ENCODE results near the gene PTBP3.

Gene PTBP3

DNA sequence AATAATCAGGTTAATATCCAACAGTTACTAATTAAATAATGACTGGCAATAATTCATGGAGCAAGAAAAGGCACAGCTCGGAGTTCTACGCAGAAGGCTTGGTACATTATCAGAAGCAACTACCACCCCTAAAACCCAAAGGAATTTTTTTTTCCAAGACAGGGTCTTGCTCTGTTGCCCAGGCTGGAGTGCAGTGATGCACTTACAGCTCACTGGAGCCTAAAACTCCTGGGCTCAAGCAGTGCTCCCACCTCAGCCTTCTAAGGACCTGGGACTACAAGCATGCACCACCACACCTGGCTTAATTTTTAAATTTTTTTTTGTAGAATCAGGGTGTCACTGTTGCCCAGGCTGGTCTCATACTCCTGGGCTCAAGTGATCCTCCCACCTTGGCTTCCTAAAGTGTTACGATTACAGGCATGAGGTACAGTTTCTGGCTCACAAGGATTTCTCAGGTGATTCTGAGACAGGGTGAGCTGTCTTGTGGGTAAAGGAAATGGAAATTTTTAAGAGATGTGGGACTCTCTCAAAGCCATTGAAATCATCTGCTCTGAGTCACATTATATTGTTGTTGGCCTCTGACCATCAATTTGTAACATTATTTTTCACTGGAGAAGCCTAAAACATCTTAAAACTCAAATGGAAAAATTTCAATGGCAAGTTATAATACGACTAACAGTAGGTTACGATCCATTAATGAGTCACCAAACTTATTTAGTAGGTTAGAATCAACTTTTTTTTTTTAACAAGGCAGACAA is 26.8 kb upstream of the PTBP3 start:
- in situ Hi-C loops (cut with HindIII; ENCODE audit: low sequenced_read_pairs): no loop called here

DNA sequence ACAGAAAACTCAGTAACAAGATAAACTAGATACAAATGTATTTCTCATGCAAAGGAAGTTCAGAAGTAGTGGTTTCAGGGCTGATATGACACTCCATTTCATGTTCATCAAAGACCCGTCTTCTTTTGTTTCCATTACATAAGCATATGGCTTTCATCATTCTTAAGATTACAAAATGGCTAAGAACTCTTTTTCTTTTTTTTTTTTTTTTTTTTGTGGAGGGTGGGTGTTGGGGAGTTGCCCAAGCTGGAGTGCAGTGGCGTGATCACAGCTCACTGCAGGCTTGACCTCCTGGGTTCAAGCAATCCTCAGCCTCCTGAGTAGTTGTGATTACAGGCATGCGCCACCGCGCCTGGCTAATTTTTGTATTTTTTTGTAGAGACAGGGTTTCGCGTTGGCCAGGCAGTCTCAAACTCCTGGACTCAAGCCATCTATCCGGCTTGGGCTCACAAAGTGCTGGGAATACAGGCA is 22.0 kb upstream of the PTBP3 start:
- in situ Hi-C loops (cut with HindIII; ENCODE audit: low sequenced_read_pairs): no loop called here

DNA sequence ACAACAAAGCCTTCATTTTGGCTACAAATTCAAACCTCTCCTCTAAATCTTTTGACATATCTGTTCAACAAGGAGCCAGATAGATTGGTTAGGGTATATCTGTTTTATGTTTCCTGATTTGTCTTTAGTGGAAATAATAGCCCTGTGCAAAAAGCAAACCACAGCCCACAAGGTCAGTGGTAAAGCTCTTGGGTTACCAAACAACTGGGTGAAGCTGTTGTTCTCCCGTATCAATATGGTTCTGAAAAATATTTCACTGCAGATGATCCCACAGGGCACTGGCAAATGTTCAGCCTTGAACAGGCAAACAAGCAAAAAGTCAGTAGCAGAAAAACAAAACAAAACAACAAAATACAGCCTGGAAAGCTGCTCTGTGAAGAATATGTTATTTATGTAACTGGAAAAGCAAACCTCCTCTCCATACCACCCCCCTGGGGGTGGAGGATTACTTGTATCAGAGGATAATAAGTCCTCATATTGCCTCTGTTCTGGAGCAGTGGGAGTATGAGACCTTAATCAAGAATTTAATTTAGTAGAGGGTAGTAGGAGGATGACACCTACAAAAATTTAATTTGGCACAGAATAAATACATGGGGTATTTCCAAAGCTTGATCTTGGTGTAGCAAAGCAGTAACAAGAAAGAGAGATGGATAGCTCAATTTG is 20.8 kb upstream of the PTBP3 start:
- in situ Hi-C loops (cut with HindIII; ENCODE audit: low sequenced_read_pairs): no loop called here

DNA sequence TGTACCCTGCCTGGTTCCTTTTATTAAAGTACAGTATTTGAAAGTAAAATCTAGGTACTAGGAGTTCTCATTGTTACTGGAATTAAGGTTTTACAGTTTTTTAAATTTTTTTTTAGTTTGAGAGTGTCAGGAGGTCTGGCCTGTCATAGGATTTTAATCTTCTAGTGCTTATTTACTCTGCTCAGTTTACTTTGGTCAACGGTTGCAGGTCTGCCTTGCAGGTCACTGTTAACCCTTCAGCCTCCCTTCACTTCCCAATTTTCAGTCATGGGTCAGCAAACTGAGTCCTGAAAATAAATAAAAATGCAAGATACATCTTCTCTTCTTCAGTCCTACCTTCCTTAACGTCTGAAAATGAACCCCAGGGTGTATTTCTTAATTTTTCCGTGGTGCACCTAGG is 18.8 kb upstream of the PTBP3 start:
- in situ Hi-C loops (cut with HindIII; ENCODE audit: low sequenced_read_pairs): no loop called here

DNA sequence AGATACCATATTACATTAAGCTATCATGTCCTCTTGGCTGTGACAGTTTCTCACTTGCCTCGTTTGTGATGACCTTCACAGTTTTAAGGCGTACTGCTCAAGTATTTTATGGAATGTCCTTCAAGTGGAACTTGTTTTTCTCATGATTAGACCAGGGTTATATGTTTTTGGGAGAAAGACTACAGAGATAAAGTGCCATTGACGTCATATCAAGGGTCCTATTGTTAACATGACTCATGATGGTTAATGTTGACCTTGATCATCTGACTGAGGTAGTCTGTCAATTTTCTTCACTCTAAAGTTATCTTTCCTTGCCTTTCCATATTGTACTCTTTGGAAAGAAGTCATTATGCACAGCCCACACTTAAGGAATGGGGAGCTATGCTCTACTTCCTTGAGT is 17.8 kb upstream of the PTBP3 start:
- in situ Hi-C loops (cut with HindIII; ENCODE audit: low sequenced_read_pairs): no loop called here

DNA sequence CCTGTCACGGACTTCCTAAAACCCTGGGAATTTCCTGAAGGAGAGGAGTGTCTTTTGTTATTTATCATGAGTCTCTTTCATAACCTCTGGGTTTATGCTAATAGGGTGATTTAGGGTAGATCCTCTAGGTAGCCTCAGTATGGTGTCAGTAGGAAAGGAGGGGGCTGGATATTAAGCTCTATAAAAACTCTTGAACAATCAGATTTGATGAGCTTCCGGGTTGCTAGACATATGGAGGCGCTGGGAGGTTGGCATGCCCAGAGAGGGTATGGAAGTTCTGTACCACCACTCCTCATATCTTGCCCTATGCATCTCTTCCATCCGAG is 15.6 kb upstream of the PTBP3 start:
- in situ Hi-C loops (cut with HindIII; ENCODE audit: low sequenced_read_pairs): loop anchor here (25.0 kb wide), 1 partner anchor 237 kb away; no protein-coding TSS in a partner anchor

DNA sequence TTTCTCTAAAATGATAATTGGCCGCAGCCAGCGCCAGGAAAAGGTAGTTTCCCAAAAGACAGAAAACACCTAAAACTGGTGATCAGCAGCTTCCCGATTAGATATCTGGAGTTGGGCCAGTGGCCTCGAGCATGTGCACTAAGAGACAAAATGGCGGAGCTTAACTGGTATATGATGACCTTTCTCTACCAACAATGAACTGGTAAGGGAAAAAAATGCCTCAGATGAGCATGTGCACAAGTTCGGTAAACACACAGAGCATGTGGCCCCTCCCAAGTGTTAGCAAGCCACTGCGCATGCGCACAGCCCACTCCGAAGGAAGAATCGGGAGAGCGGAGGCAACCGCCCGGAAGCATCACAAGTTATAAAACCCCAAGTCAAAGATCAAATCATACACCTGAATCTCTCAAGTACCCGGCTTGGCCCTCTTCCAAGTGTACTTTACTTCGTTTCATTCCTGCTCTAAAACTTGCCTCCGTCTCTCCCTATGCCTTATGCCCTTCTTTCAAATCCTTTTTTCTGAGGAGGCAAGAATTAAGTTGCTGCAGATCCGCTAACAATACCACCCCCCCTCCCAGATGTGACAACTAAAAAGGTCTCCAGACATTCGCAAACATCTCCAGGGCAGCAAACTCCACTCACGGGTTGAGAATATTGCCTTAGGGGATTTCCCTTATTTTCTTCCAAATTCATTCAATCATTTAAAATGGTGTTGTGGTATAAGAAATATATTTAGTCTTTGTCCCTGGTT is 15.0 kb upstream of the PTBP3 start:
- in situ Hi-C loops (cut with HindIII; ENCODE audit: low sequenced_read_pairs): loop anchor here (25.0 kb wide), 1 partner anchor 236 kb away; no protein-coding TSS in a partner anchor

DNA sequence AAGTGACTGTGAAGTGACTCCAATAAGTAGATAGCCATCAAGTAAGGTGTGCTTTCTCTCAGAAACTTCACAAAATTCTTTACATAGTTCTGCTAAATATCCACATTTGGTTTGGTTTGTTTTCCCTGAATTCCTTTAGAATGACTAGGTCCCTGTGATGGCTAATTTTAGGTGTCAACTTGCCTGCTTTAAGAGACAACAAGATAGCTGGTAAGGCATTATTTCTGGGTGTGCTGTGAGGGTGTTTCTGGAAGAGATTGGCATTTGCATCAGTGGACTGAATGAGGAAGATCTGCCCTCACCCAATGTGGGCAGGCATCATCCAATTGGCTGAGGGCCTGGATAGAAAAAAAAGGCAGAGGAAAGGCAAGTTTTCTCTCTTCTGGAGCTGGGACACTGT is 8.3 kb upstream of the PTBP3 start:
- in situ Hi-C loops (cut with HindIII; ENCODE audit: low sequenced_read_pairs): loop anchor here (25.0 kb wide), 1 partner anchor 229 kb away; no protein-coding TSS in a partner anchor

DNA sequence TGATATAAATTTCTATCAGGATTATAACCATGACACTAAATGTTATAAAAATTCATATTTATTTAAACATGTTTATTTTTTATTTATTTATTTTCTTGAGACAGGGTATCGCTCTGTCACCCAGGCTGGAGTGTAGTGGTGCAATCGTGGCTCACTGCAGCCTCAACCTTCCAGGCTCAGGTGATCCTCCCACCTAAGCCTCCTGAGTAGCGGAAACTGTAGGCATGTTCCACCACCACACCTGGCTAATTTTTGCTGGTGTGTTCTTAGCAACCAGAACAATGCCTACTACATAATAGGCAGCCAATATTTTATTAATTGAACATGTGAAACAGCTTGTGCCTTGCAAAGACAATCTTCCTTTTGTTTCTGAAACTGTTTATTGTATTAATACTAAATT is 6.5 kb upstream of the PTBP3 start:
- in situ Hi-C loops (cut with HindIII; ENCODE audit: low sequenced_read_pairs): loop anchor here (25.0 kb wide), 1 partner anchor 228 kb away; no protein-coding TSS in a partner anchor

DNA sequence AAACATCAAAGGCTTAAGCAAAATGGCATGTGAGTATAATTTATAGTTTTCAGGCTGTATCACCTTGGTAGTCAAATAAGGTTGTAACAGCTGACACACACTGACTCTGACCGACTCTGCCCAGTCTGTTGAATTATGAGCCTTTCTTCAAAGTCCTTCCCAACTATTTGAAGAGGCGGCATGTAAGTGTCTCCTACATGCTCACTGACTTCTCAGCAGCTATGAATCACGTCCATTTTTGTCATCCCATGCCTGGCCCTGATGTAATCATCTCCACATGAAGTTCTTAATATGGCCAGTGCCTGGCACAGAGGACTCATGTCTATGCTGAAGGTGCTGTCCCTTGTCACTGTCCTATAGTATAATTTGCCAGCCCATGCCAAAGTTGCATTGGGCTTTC is 5.1 kb upstream of the PTBP3 start:
- in situ Hi-C loops (cut with HindIII; ENCODE audit: low sequenced_read_pairs): loop anchor here (25.0 kb wide), 1 partner anchor 226 kb away; no protein-coding TSS in a partner anchor

DNA sequence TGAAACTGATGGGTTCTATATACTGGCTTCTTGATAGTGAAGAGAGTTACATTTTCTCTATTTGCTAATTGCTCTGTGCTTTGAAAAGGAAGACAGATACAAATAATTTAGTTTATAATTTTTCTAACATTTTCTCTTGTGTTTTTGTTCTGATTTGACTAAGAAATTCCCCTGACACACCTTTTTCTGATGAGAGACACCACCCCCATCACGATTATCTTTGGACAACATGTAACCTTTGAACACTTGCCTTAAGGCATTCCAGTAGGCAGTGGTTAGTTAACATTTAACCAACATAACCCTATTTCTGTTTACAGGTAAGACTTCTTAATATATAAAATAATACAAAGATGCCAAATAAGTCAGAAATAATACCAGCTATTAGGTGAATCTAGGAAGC is 4.1 kb upstream of the PTBP3 start:
- in situ Hi-C loops (cut with HindIII; ENCODE audit: low sequenced_read_pairs): loop anchor here (25.0 kb wide), 1 partner anchor 225 kb away; no protein-coding TSS in a partner anchor

DNA sequence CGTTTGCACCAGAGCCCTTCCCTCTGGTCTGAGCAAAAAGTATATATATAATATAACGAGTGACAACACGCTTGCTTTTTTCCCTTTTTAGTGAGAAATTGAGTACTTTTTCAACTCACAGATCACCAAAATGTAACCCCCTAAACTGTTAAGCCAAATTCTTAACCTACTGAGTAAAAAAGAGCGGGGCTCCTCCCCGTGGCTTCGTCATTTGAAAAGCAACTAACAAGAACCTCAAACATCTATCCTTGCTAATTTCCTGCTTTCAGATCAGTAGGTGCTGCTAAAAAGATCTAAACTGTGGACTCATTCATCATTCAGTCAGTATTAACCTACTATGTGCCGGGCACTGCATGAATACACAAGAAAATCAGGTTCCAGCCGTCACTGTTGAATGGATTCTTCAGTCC is 1.0 kb upstream of the PTBP3 start:
- in situ Hi-C loops (cut with HindIII; ENCODE audit: low sequenced_read_pairs): loop anchor here (5.0 to 25.0 kb wide), 2 partner anchors 97 to 222 kb away; no protein-coding TSS in a partner anchor

DNA sequence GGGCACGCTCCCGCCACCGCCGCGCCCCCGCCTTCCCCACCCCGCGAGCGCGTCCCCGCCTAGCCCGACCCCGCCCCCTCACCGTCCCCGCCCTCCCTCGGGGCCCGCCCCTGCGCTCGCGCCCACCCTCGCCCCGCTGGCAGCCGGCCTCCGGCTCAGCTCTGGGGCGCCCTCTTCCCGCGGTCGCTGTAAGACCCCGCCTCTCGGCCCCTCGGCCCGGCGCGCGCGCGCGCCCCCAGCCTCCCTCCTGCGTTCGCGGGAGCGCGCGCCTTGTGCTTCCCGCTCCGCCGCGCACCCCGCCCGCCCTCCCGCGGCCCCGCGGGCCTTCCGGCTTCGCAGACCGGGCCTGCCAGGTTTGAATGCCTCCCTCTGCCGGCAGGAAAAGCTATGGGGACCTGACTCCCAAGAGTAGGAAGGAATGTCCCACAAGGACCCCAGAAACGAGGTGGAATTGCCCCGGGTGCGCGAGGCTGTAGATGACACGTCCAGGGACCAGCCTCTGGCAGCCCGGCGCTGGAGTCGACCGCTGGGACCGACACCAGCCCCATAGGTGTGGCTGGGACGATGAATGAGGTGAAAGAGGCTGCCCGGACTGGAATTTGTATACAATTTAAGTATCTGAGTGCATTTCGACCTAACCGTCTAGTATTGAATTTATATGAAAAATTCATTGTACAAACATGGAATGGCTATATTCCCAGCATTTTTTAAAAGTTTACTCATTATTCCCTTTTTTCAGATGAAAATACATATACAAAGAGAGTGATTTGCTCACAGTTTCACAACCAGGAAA is 416 bp upstream of the PTBP3 start:
- in situ Hi-C loops (cut with HindIII; ENCODE audit: low sequenced_read_pairs): loop anchor here (5.0 to 25.0 kb wide), 2 partner anchors 97 to 222 kb away; no protein-coding TSS in a partner anchor

DNA sequence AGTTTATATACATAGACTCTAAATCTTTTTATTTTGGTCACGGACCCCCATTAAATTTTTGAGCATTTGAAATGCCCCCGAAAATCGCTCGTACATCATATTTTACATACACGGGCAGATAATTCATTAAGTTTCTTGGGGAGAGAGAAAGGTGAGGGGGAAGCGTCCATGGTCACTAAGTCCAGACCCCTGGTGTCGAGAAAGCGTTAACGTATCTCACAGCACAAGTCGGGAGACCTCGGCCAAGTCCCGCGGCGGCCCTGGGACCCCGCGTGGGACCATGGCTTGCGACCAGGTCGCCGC is 794 bp downstream of the PTBP3 start:
- in situ Hi-C loops (cut with HindIII; ENCODE audit: low sequenced_read_pairs): loop anchor here (5.0 to 25.0 kb wide), 2 partner anchors 95 to 220 kb away; no protein-coding TSS in a partner anchor

DNA sequence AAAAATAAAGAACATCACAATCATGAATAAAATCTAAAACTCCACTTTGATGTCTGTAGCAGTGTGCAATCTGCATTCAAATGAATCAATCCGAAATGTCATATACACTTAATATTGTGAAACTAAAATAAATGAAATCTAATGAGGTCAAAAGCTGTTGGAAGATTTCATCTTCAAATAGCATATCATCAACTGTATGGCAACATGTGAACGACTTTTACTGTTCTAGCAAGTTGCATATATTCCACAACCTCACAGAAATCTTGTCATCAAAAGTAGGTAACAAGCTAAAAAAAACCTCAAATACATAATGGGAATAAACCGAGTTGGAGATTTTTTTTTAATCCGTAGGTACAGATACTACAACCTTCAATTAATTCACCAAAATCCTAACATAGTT is 1.2 kb downstream of the PTBP3 start:
- in situ Hi-C loops (cut with HindIII; ENCODE audit: low sequenced_read_pairs): loop anchor here (5.0 to 25.0 kb wide), 2 partner anchors 95 to 220 kb away; no protein-coding TSS in a partner anchor

DNA sequence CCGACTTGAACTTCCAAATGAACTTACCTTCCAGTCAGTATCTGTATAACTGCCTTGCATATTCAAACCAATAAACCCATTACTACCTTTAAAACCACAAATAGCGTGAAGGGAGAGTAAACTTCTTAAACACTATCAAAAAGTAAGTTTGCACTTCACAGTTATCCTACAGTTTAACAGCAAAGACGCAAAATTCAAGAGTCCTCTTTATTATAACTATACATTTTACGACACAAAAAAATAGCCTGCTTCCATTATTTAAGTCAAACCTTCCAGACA is 1.8 kb downstream of the PTBP3 start:
- in situ Hi-C loops (cut with HindIII; ENCODE audit: low sequenced_read_pairs): loop anchor here (5.0 to 25.0 kb wide), 2 partner anchors 94 to 219 kb away; no protein-coding TSS in a partner anchor

DNA sequence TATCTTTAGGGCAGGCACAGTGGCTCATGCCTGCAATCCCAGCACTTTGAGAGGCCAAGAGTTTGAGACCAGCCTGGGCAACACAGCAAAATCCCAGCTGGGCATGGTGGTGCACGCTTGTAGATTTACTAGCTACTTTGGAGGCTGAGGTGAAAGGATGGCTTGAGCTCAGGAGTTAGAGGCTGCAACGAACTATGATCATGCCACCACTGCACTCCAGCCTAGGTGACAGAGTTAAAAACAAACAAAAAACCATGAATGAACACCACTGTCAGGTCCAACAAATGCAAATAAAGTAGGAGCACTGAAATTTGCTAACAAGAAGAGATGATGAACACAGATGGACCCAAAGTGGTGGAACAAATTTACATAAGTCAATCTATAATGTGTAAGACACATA is 4.9 kb downstream of the PTBP3 start:
- in situ Hi-C loops (cut with HindIII; ENCODE audit: low sequenced_read_pairs): loop anchor here (25.0 kb wide), 1 partner anchor 216 kb away; no protein-coding TSS in a partner anchor

DNA sequence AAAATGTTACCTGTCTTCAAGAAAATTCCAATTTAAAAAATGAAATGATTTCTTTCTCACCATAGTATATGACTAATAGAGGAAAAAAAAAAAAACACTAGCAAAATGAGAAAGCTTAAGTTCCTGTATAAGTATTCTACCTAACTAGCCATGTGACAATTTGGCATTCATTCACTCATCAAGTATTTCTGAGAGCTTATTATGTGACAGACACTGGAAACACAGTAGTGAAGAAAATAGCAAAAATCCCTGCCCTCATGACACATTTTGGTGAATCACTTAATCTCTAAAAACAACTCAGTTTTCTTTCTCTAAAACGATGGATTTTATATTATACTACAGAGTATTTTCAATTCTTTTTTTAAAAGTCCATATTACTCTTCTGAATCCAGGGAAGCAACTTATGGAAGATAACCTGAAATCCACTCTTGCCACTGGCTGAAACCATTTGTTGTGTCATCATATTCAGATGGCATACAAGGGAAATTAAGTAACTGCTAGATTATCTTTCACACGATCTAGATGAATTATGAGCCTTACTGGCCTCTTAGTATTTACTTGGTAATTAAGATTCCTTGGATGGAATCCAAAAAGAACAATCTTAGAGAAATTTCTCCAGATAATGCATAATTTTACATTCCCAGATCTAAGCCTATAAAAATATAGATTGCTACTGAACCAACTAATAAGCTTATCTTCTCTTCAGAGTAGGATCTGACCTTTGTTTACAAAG is 5.5 kb downstream of the PTBP3 start:
- in situ Hi-C loops (cut with HindIII; ENCODE audit: low sequenced_read_pairs): loop anchor here (25.0 kb wide), 1 partner anchor 216 kb away; no protein-coding TSS in a partner anchor

DNA sequence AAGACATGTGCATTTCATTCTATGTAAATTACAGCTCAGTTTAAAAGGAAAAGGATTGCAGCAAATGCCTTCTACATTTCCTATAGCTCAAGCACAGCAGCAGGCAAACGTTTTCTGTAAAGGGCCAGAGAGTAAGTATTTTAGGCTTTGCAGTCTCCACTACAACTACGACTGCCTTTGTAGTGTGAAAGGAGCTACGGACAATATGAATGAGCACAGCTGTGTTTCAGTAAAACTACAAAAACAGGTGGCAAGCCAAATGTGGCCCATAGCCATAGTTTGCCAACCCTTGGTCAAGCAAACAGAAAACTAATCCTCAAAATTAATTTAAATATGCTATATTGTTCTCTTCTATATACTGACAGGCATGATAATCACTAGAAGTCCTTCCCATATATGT is 7.2 kb downstream of the PTBP3 start:
- in situ Hi-C loops (cut with HindIII; ENCODE audit: low sequenced_read_pairs): loop anchor here (25.0 kb wide), 1 partner anchor 214 kb away; no protein-coding TSS in a partner anchor

DNA sequence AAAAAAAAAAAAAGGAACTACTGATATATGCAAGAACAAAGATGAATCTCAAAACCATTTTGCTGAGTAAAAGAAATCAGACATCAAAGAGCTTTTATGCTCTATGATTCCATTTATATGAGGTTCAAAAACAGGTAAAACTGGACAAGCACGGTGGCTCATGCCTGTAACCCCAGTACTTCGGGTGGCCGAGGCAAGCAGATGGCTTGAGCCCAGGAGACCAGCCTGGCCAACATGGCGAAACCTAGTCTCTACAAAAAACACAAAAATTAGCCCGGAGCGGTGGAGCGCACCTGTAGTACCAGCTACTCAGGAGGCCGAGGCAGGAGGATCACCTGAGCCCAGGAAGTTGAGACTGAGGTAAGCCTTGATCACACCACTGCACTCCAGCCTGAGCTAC is 7.8 kb downstream of the PTBP3 start:
- in situ Hi-C loops (cut with HindIII; ENCODE audit: low sequenced_read_pairs): loop anchor here (25.0 kb wide), 1 partner anchor 213 kb away; no protein-coding TSS in a partner anchor

Measured in endothelial cell of hepatic sinusoid (primary cell).